GM20000 (cell line): ENCODE measurements around the gene PRKAR2A.
A peak's percentile ranks its signal among the peaks of the same experiment; 100 is the strongest.

ENCODE experiments used
- DNase-seq: peaks from one replicate; pipeline ENCODE4 v3.0.0; 2012; ENCODE audit warnings: low spot score
- TF ChIP-seq, protein P1 (sequence below): IDR thresholded peaks from 2 replicates; pipeline ENCODE4 v1.5.1; 2012; ENCODE audit warnings: mild to moderate bottlenecking, control low read depth; ENCODE audit errors: extremely low read depth, missing control alignments

Gene PRKAR2A

GRCh38 chr3:48879994-48880377 lies 32.3 kb upstream of the PRKAR2A start:
- TF ChIP-seq, protein P1, sequence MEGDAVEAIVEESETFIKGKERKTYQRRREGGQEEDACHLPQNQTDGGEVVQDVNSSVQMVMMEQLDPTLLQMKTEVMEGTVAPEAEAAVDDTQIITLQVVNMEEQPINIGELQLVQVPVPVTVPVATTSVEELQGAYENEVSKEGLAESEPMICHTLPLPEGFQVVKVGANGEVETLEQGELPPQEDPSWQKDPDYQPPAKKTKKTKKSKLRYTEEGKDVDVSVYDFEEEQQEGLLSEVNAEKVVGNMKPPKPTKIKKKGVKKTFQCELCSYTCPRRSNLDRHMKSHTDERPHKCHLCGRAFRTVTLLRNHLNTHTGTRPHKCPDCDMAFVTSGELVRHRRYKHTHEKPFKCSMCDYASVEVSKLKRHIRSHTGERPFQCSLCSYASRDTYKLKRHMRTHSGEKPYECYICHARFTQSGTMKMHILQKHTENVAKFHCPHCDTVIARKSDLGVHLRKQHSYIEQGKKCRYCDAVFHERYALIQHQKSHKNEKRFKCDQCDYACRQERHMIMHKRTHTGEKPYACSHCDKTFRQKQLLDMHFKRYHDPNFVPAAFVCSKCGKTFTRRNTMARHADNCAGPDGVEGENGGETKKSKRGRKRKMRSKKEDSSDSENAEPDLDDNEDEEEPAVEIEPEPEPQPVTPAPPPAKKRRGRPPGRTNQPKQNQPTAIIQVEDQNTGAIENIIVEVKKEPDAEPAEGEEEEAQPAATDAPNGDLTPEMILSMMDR: no peak
- no peak for DNase-seq

GRCh38 chr3:48879307-48879993 lies 31.8 kb upstream of the PRKAR2A start:
- DNase-seq: peak; percentile 37
- TF ChIP-seq, protein P1: no peak

DNA sequence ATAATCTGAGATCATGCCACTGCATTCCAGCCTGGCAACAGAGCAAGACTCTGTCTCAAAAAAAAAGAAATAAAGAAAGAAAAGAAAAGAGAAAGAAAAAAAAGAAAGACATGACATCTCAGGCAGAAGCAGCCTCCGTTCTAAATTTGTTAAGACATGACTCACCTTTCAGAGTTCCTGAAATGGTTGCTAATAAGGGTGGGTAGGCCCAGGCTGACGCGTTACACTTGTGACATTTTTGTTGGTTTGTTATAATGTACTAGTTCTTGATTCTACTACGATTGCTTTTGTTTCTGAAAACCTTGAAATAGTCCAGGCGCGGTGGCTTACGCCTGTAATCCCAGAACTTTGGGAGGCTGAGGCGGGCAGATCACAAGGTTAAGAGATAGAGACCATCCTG lies 30.0 kb upstream of the PRKAR2A start:
- TF ChIP-seq, protein P1: no peak
- no peak for DNase-seq

GRCh38 chr3:48863122-48863521 lies 15.4 kb upstream of the PRKAR2A start:
- no peak for DNase-seq
- TF ChIP-seq, protein P1: no peak

DNA sequence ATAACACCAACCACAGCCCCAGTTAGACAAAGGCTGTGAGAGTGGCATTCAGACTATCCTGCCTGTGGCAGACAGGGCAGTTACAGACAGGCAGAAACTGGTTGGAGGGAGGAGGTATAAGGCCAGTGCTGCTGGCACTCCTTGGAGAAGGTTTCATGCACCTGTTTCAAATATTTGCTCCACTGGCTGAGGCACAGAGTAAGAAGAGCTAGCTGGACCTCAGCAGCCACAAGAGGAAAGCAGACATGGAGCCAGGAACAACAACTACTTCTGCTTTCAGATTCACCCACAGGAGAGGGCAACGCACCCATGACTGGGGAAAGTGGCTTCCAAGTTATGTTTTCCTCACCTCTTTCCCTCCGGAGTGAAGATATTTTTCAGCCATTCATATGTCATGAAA lies 11.5 kb upstream of the PRKAR2A start:
- no peak for DNase-seq
- TF ChIP-seq, protein P1: no peak

DNA sequence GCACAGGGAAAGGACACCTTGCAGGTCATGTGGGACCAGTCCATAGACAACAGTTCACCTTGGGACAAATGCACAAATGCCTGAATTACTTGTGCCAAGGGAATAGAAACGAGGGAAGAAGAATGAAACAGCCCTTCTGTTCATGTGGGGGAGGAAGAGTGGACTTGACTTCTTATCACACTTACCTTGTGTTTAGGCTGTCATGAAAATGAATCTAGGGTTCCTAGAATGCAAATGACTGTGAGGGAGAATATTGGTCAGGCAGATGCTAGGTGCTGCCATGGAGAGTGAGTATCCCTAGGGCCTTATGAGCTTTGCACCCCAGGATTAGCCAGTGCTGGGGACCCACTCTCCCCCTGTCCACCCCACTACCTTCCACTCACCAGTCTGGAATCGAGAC lies 11.0 kb upstream of the PRKAR2A start:
- TF ChIP-seq, protein P1: no peak
- no peak for DNase-seq

GRCh38 chr3:48857641-48858040 lies 10.0 kb upstream of the PRKAR2A start:
- DNase-seq: no peak
- TF ChIP-seq, protein P1: no peak
